ENCODE data around the gene TNFSF12. TPM values are rescaled to one million over a fixed set of nuclear protein-coding genes. Genes with fewer than 3 reads are reported as not detected.

Gene TNFSF12, protein sequence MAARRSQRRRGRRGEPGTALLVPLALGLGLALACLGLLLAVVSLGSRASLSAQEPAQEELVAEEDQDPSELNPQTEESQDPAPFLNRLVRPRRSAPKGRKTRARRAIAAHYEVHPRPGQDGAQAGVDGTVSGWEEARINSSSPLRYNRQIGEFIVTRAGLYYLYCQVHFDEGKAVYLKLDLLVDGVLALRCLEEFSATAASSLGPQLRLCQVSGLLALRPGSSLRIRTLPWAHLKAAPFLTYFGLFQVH
- 6.1 and 10.0 TPM in 2 replicates for total RNA-seq

DNA sequence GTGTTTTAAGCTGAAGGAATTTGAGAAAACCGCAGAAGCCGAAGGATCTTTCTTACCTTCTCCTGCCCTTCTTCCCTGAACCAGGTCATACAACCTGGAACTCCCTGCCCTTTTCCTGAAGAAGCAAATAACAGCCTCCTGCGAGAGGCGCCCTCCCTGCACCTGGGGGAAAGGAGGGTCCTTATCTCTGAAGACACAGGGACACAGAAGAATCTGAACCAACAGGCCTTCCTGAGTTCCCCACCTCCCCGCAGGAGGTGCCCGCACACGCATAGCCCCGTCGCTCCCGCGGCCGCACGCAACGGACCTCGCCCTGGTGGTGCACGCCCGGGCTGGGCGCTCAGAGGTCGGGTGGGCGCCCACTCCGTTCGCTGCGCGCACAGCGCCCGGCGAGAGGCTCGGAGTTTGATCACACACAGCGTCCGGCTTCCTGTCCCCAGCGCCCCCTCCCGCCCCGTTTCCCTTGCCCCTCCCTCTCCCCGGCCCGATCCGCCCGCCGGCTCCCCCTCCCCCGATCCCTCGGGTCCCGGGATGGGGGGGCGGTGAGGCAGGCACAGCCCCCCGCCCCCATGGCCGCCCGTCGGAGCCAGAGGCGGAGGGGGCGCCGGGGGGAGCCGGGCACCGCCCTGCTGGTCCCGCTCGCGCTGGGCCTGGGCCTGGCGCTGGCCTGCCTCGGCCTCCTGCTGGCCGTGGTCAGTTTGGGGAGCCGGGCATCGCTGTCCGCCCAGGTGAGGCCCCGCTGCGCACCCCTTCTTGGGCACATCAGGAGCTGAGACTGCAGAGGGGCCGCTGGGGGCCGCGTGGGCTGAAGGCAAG, at the start of gene TNFSF12:
TNFSF12 (plus strand) TSS at position 474 of the 816 bp plus-strand sequence; CDS start at position 570, 96 bp downstream.

GRCh38 chr17:7558544-7559319, 9.9 kb downstream of the TNFSF12 start, which contains the start of gene TNFSF13:
TSS of gene TNFSF13 (plus strand) at chr17:7558750. CDS start at chr17:7559040, 290 bp downstream.

GRCh38 chr17:7561589-7562207, 12.8 kb downstream of the TNFSF12 start, which contains the start of gene SENP3:
TSS of gene SENP3 (plus strand) at chr17:7561919. CDS start at chr17:7563077, 1,158 bp downstream.

GRCh38 chr17:7579001-7579833, 30.4 kb downstream of the TNFSF12 start, which contains the start of gene CD68:
TSS of gene CD68 (plus strand) at chr17:7579638. CDS start at chr17:7579678, 40 bp downstream.

GRCh38 chr17:7583253-7584109, 34.6 kb downstream of the TNFSF12 start, which contains the start of gene MPDU1:
TSS of gene MPDU1 (plus strand) at chr17:7583852. CDS start at chr17:7583863, 11 bp downstream.

GRCh38 chr17:7589891-7590691, 41.2 kb downstream of the TNFSF12 start, which contains the start of gene SOX15:
TSS of gene SOX15 (minus strand) at chr17:7590094. CDS start at chr17:7589676, 418 bp downstream.

Other genes starting within 250 kb of the TNFSF12 start
- gene EIF5A, start 241.4 kb upstream of the TNFSF12 start, total RNA-seq: 450 and 1,318 TPM in 2 replicates
- 34.6 and 43.2 TPM in 2 replicates for gene GPS2, start 233.7 kb upstream of the TNFSF12 start, total RNA-seq
- gene NEURL4, start 219.7 kb upstream of the TNFSF12 start, total RNA-seq: 24.0 and 32.6 TPM in 2 replicates
- gene ACAP1, start 212.5 kb upstream of the TNFSF12 start, total RNA-seq: 2.4 and 5.7 TPM in 2 replicates
- 6.5 and 9.4 TPM in 2 replicates for gene KCTD11, start 196.9 kb upstream of the TNFSF12 start, total RNA-seq
- gene TMEM95, start 193.9 kb upstream of the TNFSF12 start, total RNA-seq: not detected in 2 replicates
- under 0.01 and 0.66 TPM in 2 replicates for gene TNK1, start 168.0 kb upstream of the TNFSF12 start, total RNA-seq
- 11.4 and 20.5 TPM in 2 replicates for gene PLSCR3, start 154.5 kb upstream of the TNFSF12 start, total RNA-seq
- gene TMEM256, start 145.0 kb upstream of the TNFSF12 start, total RNA-seq: 69.7 and 102 TPM in 2 replicates
- gene NLGN2, start 141.2 kb upstream of the TNFSF12 start, total RNA-seq: 8.2 and 10.7 TPM in 2 replicates
- gene SPEM1, start 128.7 kb upstream of the TNFSF12 start, total RNA-seq: not detected in 2 replicates
- not detected in 2 replicates for gene SPEM2, start 123.4 kb upstream of the TNFSF12 start, total RNA-seq
- gene SPEM3, start 120.2 kb upstream of the TNFSF12 start, total RNA-seq: not detected in 2 replicates
- 1.2 and 2.2 TPM in 2 replicates for gene TMEM102, start 113.6 kb upstream of the TNFSF12 start, total RNA-seq
- gene FGF11, start 109.5 kb upstream of the TNFSF12 start, total RNA-seq: 0.77 and 1.7 TPM in 2 replicates
- 3.4 and 6.6 TPM in 2 replicates for gene CHRNB1, start 104.0 kb upstream of the TNFSF12 start, total RNA-seq
- 14.8 and 24.1 TPM in 2 replicates for gene ZBTB4, start 69.4 kb upstream of the TNFSF12 start, total RNA-seq
- gene SLC35G6, start 67.6 kb upstream of the TNFSF12 start, total RNA-seq: not detected in 2 replicates
- gene POLR2A, start 64.7 kb upstream of the TNFSF12 start, total RNA-seq: 90.6 and 114 TPM in 2 replicates
- gene TNFSF13, start 9.7 kb downstream of the TNFSF12 start, total RNA-seq: 0.44 and 0.75 TPM in 2 replicates
- 73.1 and 83.8 TPM in 2 replicates for gene SENP3, start 12.9 kb downstream of the TNFSF12 start, total RNA-seq
- gene CD68, start 30.6 kb downstream of the TNFSF12 start, total RNA-seq: 12.8 and 16.2 TPM in 2 replicates
- gene MPDU1, start 34.8 kb downstream of the TNFSF12 start, total RNA-seq: 77.5 and 140 TPM in 2 replicates
- 0.12 and 0.33 TPM in 2 replicates for gene SOX15, start 41.0 kb downstream of the TNFSF12 start, total RNA-seq
- 62.0 and 65.4 TPM in 2 replicates for gene FXR2, start 65.8 kb downstream of the TNFSF12 start, total RNA-seq
- gene SAT2, start 78.8 kb downstream of the TNFSF12 start, total RNA-seq: 30.0 and 43.9 TPM in 2 replicates
- 0.11 and 0.37 TPM in 2 replicates for gene SHBG, start 81.1 kb downstream of the TNFSF12 start, total RNA-seq
- gene ATP1B2, start 101.9 kb downstream of the TNFSF12 start, total RNA-seq: not detected in 2 replicates
- gene TP53, start 138.4 kb downstream of the TNFSF12 start, total RNA-seq: 14.9 and 23.9 TPM in 2 replicates
- gene WRAP53, start 139.4 kb downstream of the TNFSF12 start, total RNA-seq: 4.6 and 9.8 TPM in 2 replicates
- gene EFNB3, start 156.1 kb downstream of the TNFSF12 start, total RNA-seq: 0.11 and 0.12 TPM in 2 replicates
- gene DNAH2, start 168.7 kb downstream of the TNFSF12 start, total RNA-seq: 0.22 and 0.37 TPM in 2 replicates